H1 (cell line): ENCODE results near the gene SMIM32. TPM values are rescaled to one million over a fixed set of nuclear protein-coding genes. Genes with fewer than 3 reads are reported as not detected.

Experiments
- BACH1 ChIP-seq: IDR thresholded peaks from 2 replicates; pipeline ENCODE4 v1.6.1; 2012; ENCODE audit warnings: low read length, improper control_type of control experiment
- BRCA1 ChIP-seq: IDR thresholded peaks from 2 replicates; pipeline ENCODE4 v1.6.1; 2012; ENCODE audit warnings: low read depth, low read length, improper control_type of control experiment
- HDAC2 ChIP-seq, 2 experiments: fragments of 300-600 bp in 1 of 2; sonication (generic) in 1 of 2; IDR thresholded peaks; 2 replicates each; pipeline ENCODE4 v1.6.1; 2011 to 2012; ENCODE audit warnings: low read depth in 2 of 2, low read length in 2 of 2, mild to moderate bottlenecking in 2 of 2, moderate library complexity in 2 of 2, borderline replicate concordance in 1 of 2, inconsistent platforms in 1 of 2
- JUN ChIP-seq: IDR thresholded peaks from 2 replicates; pipeline ENCODE4 v1.6.1; 2011; ENCODE audit warnings: low read depth, mild to moderate bottlenecking, improper control_type of control experiment, low read length
- KDM5A ChIP-seq: fragments of 200-600 bp; IDR thresholded peaks from 2 replicates; pipeline ENCODE4 v1.7.1; 2012; ENCODE audit warnings: mild to moderate bottlenecking, low read length, inconsistent platforms, mixed read lengths
- PHF8 ChIP-seq: fragments of 200-600 bp; sonication (generic); conservative IDR thresholded peaks from 2 replicates; pipeline ENCODE4 v1.7.1; 2012; ENCODE audit warnings: low read depth, mild to moderate bottlenecking, inconsistent platforms, low read length, moderate library complexity
- polyA plus RNA-seq, 7 experiments: library from polyadenylated mRNA; depleted of rRNA in 3 of 7; stranded (reverse) in 5 of 7; unstranded in 2 of 7; fragments of >200 nt in 5 of 7; fragments of 200-250 nt in 2 of 7; gene quantifications; 1 replicate in 5 of 7; 2 replicates in 1 of 7; 4 replicates in 1 of 7; pipeline versions ENCODE4 v1.2.1 to v1.2.3, GENCODE V29; 2011 to 2013; ENCODE audit warnings: missing spikeins in 2 of 7, mixed read lengths in 2 of 7
- total RNA-seq: library from RNA; stranded (reverse); fragmentation: NEBNext Ultra II Directional; extraction: Animal tissue kit (Norgen Biotek cat#: 25700); gene quantifications from 2 replicates; pipeline ENCODE4 v1.2.1, GENCODE V29; 2021

SMIM32 gene
- total and polyA plus RNA-seq, 2 of the 8 experiments (the other 6 are each of a cell fraction or from before 2014, with no cell fraction given): 0.09 to 0.22 TPM

DNA sequence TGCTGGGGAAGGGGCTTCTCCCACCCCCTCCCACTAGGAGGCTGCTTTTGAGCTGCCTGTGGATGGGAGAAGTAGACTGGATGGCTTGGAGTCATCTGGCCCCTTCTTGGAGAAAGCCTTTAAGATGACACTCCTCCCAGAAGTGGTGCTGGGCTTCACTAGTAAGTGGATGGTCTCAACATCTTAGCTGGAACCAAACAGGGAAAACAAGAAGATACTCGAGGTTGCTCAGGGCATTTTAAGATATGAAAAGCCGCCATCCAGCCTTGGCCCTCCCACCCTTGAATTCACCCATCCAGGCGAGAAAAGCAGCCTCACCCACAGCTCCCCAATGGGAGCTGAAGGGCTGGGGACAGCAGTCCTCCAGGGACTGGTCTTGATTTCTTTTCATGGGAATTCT, 7.8 kb upstream of the SMIM32 start (continued):
- TF ChIP-seq PHF8 (no peak), KDM5A (no peak), JUN (no peak), BACH1 (no peak), HDAC2 (IDR thresholded peaks at IDR 0.05; ENCODE audit: borderline replicate concordance in 1 of 2, low read depth in 2 of 2, low read length in 2 of 2) (no peak), BRCA1 (no peak)
